ENCODE data around the gene ERH. TPM values are rescaled to one million over a fixed set of nuclear protein-coding genes. Genes with fewer than 3 reads are reported as not detected.
A peak's percentile ranks its signal among the peaks of the same experiment; 100 is the strongest.

ERH gene
- total and polyA plus RNA-seq, 10 of the 15 experiments (the other 5 are each of a cell fraction or from before 2014, with no cell fraction given), result 255 to 852 (median 382) TPM

DNA sequence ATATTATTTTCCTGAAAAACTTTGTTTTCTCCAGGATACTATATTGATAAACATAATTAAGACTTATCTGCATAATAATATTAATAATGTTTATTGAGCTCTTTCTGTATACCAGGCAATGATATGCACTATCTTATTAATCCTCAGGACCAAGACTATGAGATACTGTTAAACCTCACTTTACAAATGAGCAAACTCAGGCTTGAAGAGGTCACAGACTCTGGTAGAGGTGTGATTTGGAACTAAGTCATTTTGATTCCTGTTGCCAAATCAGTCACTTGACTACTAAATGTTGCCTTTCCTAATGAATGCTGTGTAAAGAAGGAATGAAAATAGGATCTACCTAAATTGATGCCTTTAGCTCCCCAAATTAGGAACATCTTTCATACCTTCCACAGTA is 7.7 kb upstream of the ERH start:
- CTCF ChIA-PET, result interaction anchor here (0.7 to 1.7 kb wide), 3 partner anchors 49 to 66 kb away, joined by 3 to 5 read pairs (median 4); no protein-coding TSS in a partner anchor
- H3K9me3 ChIP-seq (replicated peaks; ENCODE audit: control insufficient read depth, insufficient read depth, low read length), result peaks cover 6% of the 10 kb centered on the region; the same call in 2 of the 3 replicates
- DNase-seq (ENCODE audit: low read depth, low spot score) (no peak), ATAC-seq (peak; percentile 29; the same call in 1 of the 3 replicates), FAIRE-seq (no peak)
- no peak overlapping the region for H3K4me2 ChIP-seq (ENCODE audit: control insufficient read depth, insufficient read depth)
- RAD21 ChIA-PET (ENCODE audit: unreplicated experiment), result interaction anchor here (1.0 to 2.0 kb wide), 3 partner anchors 9 to 54 kb away, joined by 3 to 7 read pairs (median 5); no protein-coding TSS in a partner anchor
- H3K9ac ChIP-seq (ENCODE audit: control insufficient read depth, insufficient read depth, low read length), result no peak overlapping the region
- H3K4me3 ChIP-seq, result no peak overlapping the region
- SMC1A ChIA-PET (ENCODE audit: uncharacterized antibody, unreplicated experiment), result interaction anchor here (0.7 to 4.0 kb wide), 6 partner anchors 10 to 96 kb away, joined by 3 to 18 read pairs (median 3); no protein-coding TSS in a partner anchor
- peaks cover 50% of the 10 kb centered on the region for H3K79me2 ChIP-seq (ENCODE audit: control insufficient read depth, insufficient read depth, low read length)
- H3K27ac ChIP-seq (ENCODE audit: control insufficient read depth, insufficient read depth), result no peak overlapping the region
- H2AFZ ChIP-seq (ENCODE audit: control insufficient read depth, low read depth, low read length), result no peak overlapping the region
- H4K20me1 ChIP-seq (ENCODE audit: control insufficient read depth, insufficient read depth), result no peaks in the 10 kb centered on the region
- H3K27me3 ChIP-seq (replicated peaks in 1 of 2; ENCODE audit: control insufficient read depth in 2 of 2, insufficient read depth in 2 of 2, low read length in 1 of 2), result no peaks in the 10 kb centered on the region
- no peaks in the 10 kb centered on the region for H3K4me1 ChIP-seq (ENCODE audit: control insufficient read depth, insufficient read depth, low read length)
- no peaks in the 10 kb centered on the region for H3K36me3 ChIP-seq (ENCODE audit: control insufficient read depth in 2 of 2, insufficient read depth in 2 of 2, low read length in 1 of 2)
- intact Hi-C loops (cut with micrococcal nuclease; ENCODE audit: unreplicated experiment) (no loop called here), in situ Hi-C loops (cut with MboI) (no loop called here)
- BruUV-seq (replicated peaks), result no TSS peak
- POLR2A ChIA-PET, result interaction anchor here (0.7 to 1.1 kb wide), 4 partner anchors 10 to 45 kb away, joined by 3 to 6 read pairs (median 3); no protein-coding TSS in a partner anchor
- TF ChIP-seq HDGF (IDR thresholded peaks at IDR 0.05), result no peak
- TF ChIP-seq, protein P1, sequence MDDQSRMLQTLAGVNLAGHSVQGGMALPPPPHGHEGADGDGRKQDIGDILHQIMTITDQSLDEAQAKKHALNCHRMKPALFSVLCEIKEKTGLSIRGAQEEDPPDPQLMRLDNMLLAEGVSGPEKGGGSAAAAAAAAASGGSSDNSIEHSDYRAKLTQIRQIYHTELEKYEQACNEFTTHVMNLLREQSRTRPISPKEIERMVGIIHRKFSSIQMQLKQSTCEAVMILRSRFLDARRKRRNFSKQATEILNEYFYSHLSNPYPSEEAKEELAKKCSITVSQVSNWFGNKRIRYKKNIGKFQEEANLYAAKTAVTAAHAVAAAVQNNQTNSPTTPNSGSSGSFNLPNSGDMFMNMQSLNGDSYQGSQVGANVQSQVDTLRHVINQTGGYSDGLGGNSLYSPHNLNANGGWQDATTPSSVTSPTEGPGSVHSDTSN (IDR thresholded peaks at IDR 0.05; ENCODE audit: insufficient replicate concordance, low read depth, low read length), result no peak
- TF ChIP-seq TARDBP (IDR thresholded peaks at IDR 0.05; ENCODE audit: borderline replicate concordance), result no peak
- no peak for TF ChIP-seq SMARCA5 (IDR thresholded peaks at IDR 0.05)
- TF ChIP-seq, protein P2, sequence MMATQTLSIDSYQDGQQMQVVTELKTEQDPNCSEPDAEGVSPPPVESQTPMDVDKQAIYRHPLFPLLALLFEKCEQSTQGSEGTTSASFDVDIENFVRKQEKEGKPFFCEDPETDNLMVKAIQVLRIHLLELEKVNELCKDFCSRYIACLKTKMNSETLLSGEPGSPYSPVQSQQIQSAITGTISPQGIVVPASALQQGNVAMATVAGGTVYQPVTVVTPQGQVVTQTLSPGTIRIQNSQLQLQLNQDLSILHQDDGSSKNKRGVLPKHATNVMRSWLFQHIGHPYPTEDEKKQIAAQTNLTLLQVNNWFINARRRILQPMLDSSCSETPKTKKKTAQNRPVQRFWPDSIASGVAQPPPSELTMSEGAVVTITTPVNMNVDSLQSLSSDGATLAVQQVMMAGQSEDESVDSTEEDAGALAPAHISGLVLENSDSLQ (IDR thresholded peaks at IDR 0.05), result no peak
- TF ChIP-seq, protein P3, sequence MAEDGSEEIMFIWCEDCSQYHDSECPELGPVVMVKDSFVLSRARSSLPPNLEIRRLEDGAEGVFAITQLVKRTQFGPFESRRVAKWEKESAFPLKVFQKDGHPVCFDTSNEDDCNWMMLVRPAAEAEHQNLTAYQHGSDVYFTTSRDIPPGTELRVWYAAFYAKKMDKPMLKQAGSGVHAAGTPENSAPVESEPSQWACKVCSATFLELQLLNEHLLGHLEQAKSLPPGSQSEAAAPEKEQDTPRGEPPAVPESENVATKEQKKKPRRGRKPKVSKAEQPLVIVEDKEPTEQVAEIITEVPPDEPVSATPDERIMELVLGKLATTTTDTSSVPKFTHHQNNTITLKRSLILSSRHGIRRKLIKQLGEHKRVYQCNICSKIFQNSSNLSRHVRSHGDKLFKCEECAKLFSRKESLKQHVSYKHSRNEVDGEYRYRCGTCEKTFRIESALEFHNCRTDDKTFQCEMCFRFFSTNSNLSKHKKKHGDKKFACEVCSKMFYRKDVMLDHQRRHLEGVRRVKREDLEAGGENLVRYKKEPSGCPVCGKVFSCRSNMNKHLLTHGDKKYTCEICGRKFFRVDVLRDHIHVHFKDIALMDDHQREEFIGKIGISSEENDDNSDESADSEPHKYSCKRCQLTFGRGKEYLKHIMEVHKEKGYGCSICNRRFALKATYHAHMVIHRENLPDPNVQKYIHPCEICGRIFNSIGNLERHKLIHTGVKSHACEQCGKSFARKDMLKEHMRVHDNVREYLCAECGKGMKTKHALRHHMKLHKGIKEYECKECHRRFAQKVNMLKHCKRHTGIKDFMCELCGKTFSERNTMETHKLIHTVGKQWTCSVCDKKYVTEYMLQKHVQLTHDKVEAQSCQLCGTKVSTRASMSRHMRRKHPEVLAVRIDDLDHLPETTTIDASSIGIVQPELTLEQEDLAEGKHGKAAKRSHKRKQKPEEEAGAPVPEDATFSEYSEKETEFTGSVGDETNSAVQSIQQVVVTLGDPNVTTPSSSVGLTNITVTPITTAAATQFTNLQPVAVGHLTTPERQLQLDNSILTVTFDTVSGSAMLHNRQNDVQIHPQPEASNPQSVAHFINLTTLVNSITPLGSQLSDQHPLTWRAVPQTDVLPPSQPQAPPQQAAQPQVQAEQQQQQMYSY (CRISPR knock-in tag; IDR thresholded peaks at IDR 0.05), result no peak
- TF ChIP-seq MEF2A (IDR thresholded peaks at IDR 0.05; ENCODE audit: insufficient read depth, low read depth, low read length), result no peak
- TF ChIP-seq TCF12 (IDR thresholded peaks at IDR 0.05; ENCODE audit: low read depth, low read length), result no peak
- no peak for TF ChIP-seq TBL1XR1 (IDR thresholded peaks at IDR 0.05; ENCODE audit: low read depth, low read length)
- no peak for TF ChIP-seq IRF4 (IDR thresholded peaks at IDR 0.05; ENCODE audit: low read depth, low read length)
- TF ChIP-seq CHD4 (IDR thresholded peaks at IDR 0.05), result no peak
- TF ChIP-seq CBFB (IDR thresholded peaks at IDR 0.05; ENCODE audit: low read depth), result no peak
- no peak for TF ChIP-seq JUNB (IDR thresholded peaks at IDR 0.05)
- no peak for TF ChIP-seq ETV6 (conservative IDR thresholded peaks at IDR 0.05 in 1 of 2, IDR thresholded peaks at IDR 0.05 in 1 of 2; ENCODE audit: borderline replicate concordance in 1 of 2, low read depth in 1 of 2)
- TF ChIP-seq KLF5 (IDR thresholded peaks at IDR 0.05; ENCODE audit: partially characterized antibody), result no peak
- no peak for TF ChIP-seq BRCA1 (IDR thresholded peaks at IDR 0.05; ENCODE audit: low read depth, low read length)
- no peak for TF ChIP-seq GATAD2B (conservative IDR thresholded peaks at IDR 0.05; ENCODE audit: low read depth)
